ENCODE data around the gene TSPAN18. TPM values are rescaled to one million over a fixed set of nuclear protein-coding genes. Genes with fewer than 3 reads are reported as not detected.

Gene TSPAN18
- total and polyA plus RNA-seq, 2 of the 4 experiments (the other 2 are of a cell fraction): 0.36 to 1.1 TPM

DNA sequence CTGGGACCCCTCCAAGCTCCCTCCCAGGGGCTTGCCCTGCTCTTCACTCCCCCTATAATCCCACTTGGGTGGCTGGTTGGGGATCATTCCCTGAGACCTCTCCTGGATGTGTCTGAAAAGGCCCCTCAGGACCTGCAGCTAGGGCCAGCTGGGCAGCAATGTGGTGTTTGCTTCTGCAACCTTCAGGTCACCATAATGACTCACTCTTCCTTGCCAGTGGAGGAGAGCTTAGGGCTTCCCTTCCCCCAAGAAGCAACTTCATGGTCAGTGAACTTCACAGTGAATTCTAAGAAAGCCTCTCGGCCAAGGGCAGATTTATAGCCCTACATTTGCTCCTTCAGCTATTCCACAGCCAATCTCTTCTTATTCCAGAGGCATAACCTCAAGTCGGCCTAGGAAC lies 45.1 kb upstream of the TSPAN18 start:
- no TSS peak for BruUV-seq (replicated peaks)
- ChIA-PET CTCF (no interaction called here), POLR2A (ENCODE audit: unreplicated experiment) (no interaction called here)
- dilution Hi-C loops (cut with HindIII; ENCODE audit: low sequenced_read_pairs, unreplicated experiment) (no loop called here), intact Hi-C loops (cut with micrococcal nuclease) (loop anchor here (5.0 kb wide), 1 partner anchor 39 kb away; no protein-coding TSS in a partner anchor), in situ Hi-C loops (cut with MboI; ENCODE audit: low sequenced_read_pairs) (loop anchor here (25.0 kb wide), 1 partner anchor 606 kb away; the partner anchor contains the start of gene SYT13)
- Histone ChIP-seq H3K27me3 (ENCODE audit: control insufficient read depth, insufficient read depth, low read length) (peaks cover 13% of the 10 kb centered on the region; the same call in 1 of the 2 replicates), H3K14ac (replicated peaks; ENCODE audit: low read depth, low read length) (no peak overlapping the region), H2AK5ac (ENCODE audit: low read depth, low read length) (no peak overlapping the region), H3K36me3 (ENCODE audit: control insufficient read depth, insufficient read depth, low read length) (no peaks in the 10 kb centered on the region), H4K20me1 (ENCODE audit: insufficient read depth, low read length) (no peaks in the 10 kb centered on the region), H3K18ac (ENCODE audit: low read depth, low read length) (no peak overlapping the region), H3K9me3 (ENCODE audit: control insufficient read depth, insufficient read depth, low read length) (no peaks in the 10 kb centered on the region; the same call in 1 of the 2 replicates), H3K79me1 (ENCODE audit: low read depth in 1 of 2, low read length in 2 of 2) (no peaks in the 10 kb centered on the region), H3K27ac (ENCODE audit: insufficient read depth, low read length) (no peak overlapping the region), H2BK15ac (ENCODE audit: low read depth, low read length) (no peak overlapping the region), H3K9me1 (ENCODE audit: insufficient read depth, low read length) (no peaks in the 10 kb centered on the region), H3K4ac (ENCODE audit: low read depth, low read length) (no peak overlapping the region), H3K56ac (ENCODE audit: extremely low read depth, insufficient read depth, low read length) (no peak overlapping the region), H2BK5ac (ENCODE audit: low read depth, low read length, poor library complexity, severe bottlenecking) (no peak overlapping the region), H2BK120ac (ENCODE audit: low read depth, low read length) (no peak overlapping the region), H2BK20ac (ENCODE audit: low read depth, low read length) (no peak overlapping the region), H4K5ac (ENCODE audit: low read depth, low read length) (no peak overlapping the region), H3K4me1 (ENCODE audit: control insufficient read depth, insufficient read depth, low read length) (no peaks in the 10 kb centered on the region; the same call in 1 of the 2 replicates), H3K4me2 (ENCODE audit: low read depth, low read length) (no peak overlapping the region), H2AFZ (replicated peaks; ENCODE audit: low read length, poor library complexity) (no peak overlapping the region), H3K4me3 (ENCODE audit: insufficient read depth, low read depth, low read length) (no peak overlapping the region), H2AK9ac (replicated peaks; ENCODE audit: low read depth, low read length, poor library complexity) (no peak overlapping the region), H3K9ac (ENCODE audit: low read depth, low read length) (no peak overlapping the region), H4K8ac (ENCODE audit: low read depth in 2 of 2, low read length in 2 of 2) (no peak overlapping the region), H4K91ac (ENCODE audit: insufficient read depth, low read depth, low read length) (no peak overlapping the region), H3K23ac (ENCODE audit: low read depth, low read length) (no peak overlapping the region)
- peak; percentile 87 for ATAC-seq (ENCODE audit: low read depth)
- TF ChIP-seq RFX5 (IDR thresholded peaks at IDR 0.05; ENCODE audit: low read depth, low read length): no peak
- TF ChIP-seq CHD1 (IDR thresholded peaks at IDR 0.05; ENCODE audit: low read depth, low read length): no peak
- TF ChIP-seq, protein P1, sequence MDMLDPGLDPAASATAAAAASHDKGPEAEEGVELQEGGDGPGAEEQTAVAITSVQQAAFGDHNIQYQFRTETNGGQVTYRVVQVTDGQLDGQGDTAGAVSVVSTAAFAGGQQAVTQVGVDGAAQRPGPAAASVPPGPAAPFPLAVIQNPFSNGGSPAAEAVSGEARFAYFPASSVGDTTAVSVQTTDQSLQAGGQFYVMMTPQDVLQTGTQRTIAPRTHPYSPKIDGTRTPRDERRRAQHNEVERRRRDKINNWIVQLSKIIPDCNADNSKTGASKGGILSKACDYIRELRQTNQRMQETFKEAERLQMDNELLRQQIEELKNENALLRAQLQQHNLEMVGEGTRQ (IDR thresholded peaks at IDR 0.05; ENCODE audit: low read depth, low read length): no peak
- TF ChIP-seq, protein P2, sequence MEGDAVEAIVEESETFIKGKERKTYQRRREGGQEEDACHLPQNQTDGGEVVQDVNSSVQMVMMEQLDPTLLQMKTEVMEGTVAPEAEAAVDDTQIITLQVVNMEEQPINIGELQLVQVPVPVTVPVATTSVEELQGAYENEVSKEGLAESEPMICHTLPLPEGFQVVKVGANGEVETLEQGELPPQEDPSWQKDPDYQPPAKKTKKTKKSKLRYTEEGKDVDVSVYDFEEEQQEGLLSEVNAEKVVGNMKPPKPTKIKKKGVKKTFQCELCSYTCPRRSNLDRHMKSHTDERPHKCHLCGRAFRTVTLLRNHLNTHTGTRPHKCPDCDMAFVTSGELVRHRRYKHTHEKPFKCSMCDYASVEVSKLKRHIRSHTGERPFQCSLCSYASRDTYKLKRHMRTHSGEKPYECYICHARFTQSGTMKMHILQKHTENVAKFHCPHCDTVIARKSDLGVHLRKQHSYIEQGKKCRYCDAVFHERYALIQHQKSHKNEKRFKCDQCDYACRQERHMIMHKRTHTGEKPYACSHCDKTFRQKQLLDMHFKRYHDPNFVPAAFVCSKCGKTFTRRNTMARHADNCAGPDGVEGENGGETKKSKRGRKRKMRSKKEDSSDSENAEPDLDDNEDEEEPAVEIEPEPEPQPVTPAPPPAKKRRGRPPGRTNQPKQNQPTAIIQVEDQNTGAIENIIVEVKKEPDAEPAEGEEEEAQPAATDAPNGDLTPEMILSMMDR (conservative IDR thresholded peaks at IDR 0.05; ENCODE audit: low read depth, low read length): no peak
- TF ChIP-seq, protein P3, sequence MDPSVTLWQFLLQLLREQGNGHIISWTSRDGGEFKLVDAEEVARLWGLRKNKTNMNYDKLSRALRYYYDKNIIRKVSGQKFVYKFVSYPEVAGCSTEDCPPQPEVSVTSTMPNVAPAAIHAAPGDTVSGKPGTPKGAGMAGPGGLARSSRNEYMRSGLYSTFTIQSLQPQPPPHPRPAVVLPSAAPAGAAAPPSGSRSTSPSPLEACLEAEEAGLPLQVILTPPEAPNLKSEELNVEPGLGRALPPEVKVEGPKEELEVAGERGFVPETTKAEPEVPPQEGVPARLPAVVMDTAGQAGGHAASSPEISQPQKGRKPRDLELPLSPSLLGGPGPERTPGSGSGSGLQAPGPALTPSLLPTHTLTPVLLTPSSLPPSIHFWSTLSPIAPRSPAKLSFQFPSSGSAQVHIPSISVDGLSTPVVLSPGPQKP (IDR thresholded peaks at IDR 0.05; ENCODE audit: borderline replicate concordance, low read depth, low read length): no peak
- TF ChIP-seq FOS (IDR thresholded peaks at IDR 0.05; ENCODE audit: low read depth, low read length): peak; percentile 33; the same call in 1 of the 2 replicates
- peak; percentile 64 for DNase-seq
- WGBS, 2 experiments (ENCODE audit: extremely low coverage in 2 of 2, insufficient read length in 1 of 2): no CpG with 5 or more reads among the region's 2 CpGs

All from IMR-90 (cell line).